Measurements from ENCODE around the gene LTO1. TPM values are rescaled to one million over a fixed set of nuclear protein-coding genes. Genes with fewer than 3 reads are reported as not detected.

Gene LTO1
- total and polyA plus RNA-seq, 2 of the 13 experiments (the other 11 are each of a cell fraction or from before 2014, with no cell fraction given), result 11.8 to 15.0 TPM

- TF ChIP-seq ZBTB14 (CRISPR knock-in tag; IDR thresholded peaks at IDR 0.05), result no peak
- TF ChIP-seq STAG1 (CRISPR knock-in tag; IDR thresholded peaks at IDR 0.05), result 0 out of 2 replicates have a peak, but pooled peaks have one; percentile 12
- TF ChIP-seq MNT (IDR thresholded peaks at IDR 0.05), result no peak
- no peak; the same call in 1 of the 2 replicates for TF ChIP-seq NKX3-1 (CRISPR knock-in tag; IDR thresholded peaks at IDR 0.05)
- TF ChIP-seq ZNF784 (CRISPR knock-in tag; IDR thresholded peaks at IDR 0.05; ENCODE audit: borderline replicate concordance), result no peak
- no peak for TF ChIP-seq CCDC6 (CRISPR knock-in tag; IDR thresholded peaks at IDR 0.05)
- TF ChIP-seq SIX4 (CRISPR knock-in tag; IDR thresholded peaks at IDR 0.05), result no peak
- no peak; the same call in 1 of the 2 replicates for TF ChIP-seq CBX5 (CRISPR knock-in tag; IDR thresholded peaks at IDR 0.05; ENCODE audit: borderline replicate concordance)
- peak; percentile 27 for TF ChIP-seq TAF15 (IDR thresholded peaks at IDR 0.05; ENCODE audit: low read depth, low read length, poor library complexity, severe bottlenecking)
- TF ChIP-seq PAWR (CRISPR knock-in tag; IDR thresholded peaks at IDR 0.05; ENCODE audit: borderline replicate concordance), result no peak
- no peak for TF ChIP-seq ETV6 (CRISPR knock-in tag; conservative IDR thresholded peaks at IDR 0.05)
- no peak for TF ChIP-seq TEF (CRISPR knock-in tag; IDR thresholded peaks at IDR 0.05)
- TF ChIP-seq ZNF572 (CRISPR knock-in tag; IDR thresholded peaks at IDR 0.05), result no peak
- TF ChIP-seq ZNF431 (CRISPR knock-in tag; IDR thresholded peaks at IDR 0.05; ENCODE audit: borderline replicate concordance, low read depth), result no peak
- TF ChIP-seq ARNT2 (CRISPR knock-in tag; IDR thresholded peaks at IDR 0.05; ENCODE audit: low read depth), result no peak
- no peak for TF ChIP-seq SAFB2 (CRISPR knock-in tag; IDR thresholded peaks at IDR 0.05; ENCODE audit: borderline replicate concordance, low read depth)
- no peak for TF ChIP-seq LBX2 (CRISPR knock-in tag; IDR thresholded peaks at IDR 0.05; ENCODE audit: borderline replicate concordance)
- TF ChIP-seq ZNF563 (CRISPR knock-in tag; IDR thresholded peaks at IDR 0.05), result no peak
- no peak for TF ChIP-seq MXD1 (CRISPR knock-in tag; IDR thresholded peaks at IDR 0.05)
- no peak for TF ChIP-seq DRAP1 (CRISPR knock-in tag; IDR thresholded peaks at IDR 0.05)
- TF ChIP-seq BHLHE40 (IDR thresholded peaks at IDR 0.05; ENCODE audit: low read length), result no peak
- TF ChIP-seq ZNF749 (CRISPR knock-in tag; IDR thresholded peaks at IDR 0.05; ENCODE audit: borderline replicate concordance), result 0 out of 2 replicates have a peak, but pooled peaks have one; percentile 28
- TF ChIP-seq ZMAT5 (CRISPR knock-in tag; IDR thresholded peaks at IDR 0.05; ENCODE audit: borderline replicate concordance, low read depth), result no peak
- no peak for TF ChIP-seq ZNF629 (CRISPR knock-in tag; conservative IDR thresholded peaks at IDR 0.05)
These were observed 36.0 kb downstream of the LTO1 start (continued) for GRCh38 chr11:69638941-69639681.

Data from HepG2 (cell line).